Calu3 (cell line): ENCODE measurements around the gene PMFBP1. TPM values are rescaled to one million over a fixed set of nuclear protein-coding genes. Genes with fewer than 3 reads are reported as not detected.

Source experiments
- BruUV-seq: library from RNA; stranded (reverse); fragments of 400-500 nt; replicated peaks from 2 replicates; lab custom pipeline; 2021; lab: Mats Ljungman, UMichigan
- CTCF ChIA-PET: fragments of 300-600 bp; sonication (Branson Sonifier 250); formaldehyde crosslinking; loops from one replicate; lab custom pipeline; 2022; ENCODE audit warnings: antibody characterized with exemption; lab: Charles Lee
- DNase-seq: peaks from one replicate; pipeline ENCODE4 v3.0.0; 2022
- H3K27ac Mint-ChIP-seq: one replicate; pipeline ENCODE4 v1.8.0; 2022; ENCODE audit warnings: mixed read lengths; ENCODE audit not compliant: unreplicated experiment
- H3K27me3 Mint-ChIP-seq: one replicate; pipeline ENCODE4 v1.8.0; 2022; ENCODE audit warnings: mixed read lengths; ENCODE audit not compliant: unreplicated experiment
- H3K36me3 Mint-ChIP-seq: one replicate; pipeline ENCODE4 v1.8.0; 2022; ENCODE audit warnings: mild to moderate bottlenecking, moderate library complexity, mixed read lengths; ENCODE audit not compliant: insufficient read depth, unreplicated experiment
- H3K4me1 Mint-ChIP-seq: one replicate; pipeline ENCODE4 v1.8.0; 2022; ENCODE audit warnings: mild to moderate bottlenecking, low read depth, mixed read lengths; ENCODE audit not compliant: unreplicated experiment
- H3K4me3 Mint-ChIP-seq: one replicate; pipeline ENCODE4 v1.8.0; 2022; ENCODE audit warnings: mild to moderate bottlenecking, low read depth, moderate library complexity, mixed read lengths; ENCODE audit not compliant: unreplicated experiment
- H3K9me3 Mint-ChIP-seq: one replicate; pipeline ENCODE4 v1.8.0; 2022; ENCODE audit warnings: low read depth, mixed read lengths; ENCODE audit not compliant: unreplicated experiment
- intact Hi-C: fragments of 100-400 bp; cut with micrococcal nuclease; formaldehyde crosslinking; loops from one replicate; pipeline ENCODE4 v1.10.0; 2022; ENCODE audit not compliant: unreplicated experiment
- total RNA-seq: library from RNA; stranded (reverse); gene quantifications from 2 replicates; pipeline ENCODE4 v1.2.3, GENCODE V29; 2022
- TF ChIP-seq, protein P1 (sequence below): fragments of 200-600 bp; IDR thresholded peaks from one replicate; pipeline ENCODE4 v1.8.0; 2022; ENCODE audit warnings: antibody characterized with exemption; ENCODE audit not compliant: unreplicated experiment

PMFBP1 gene
- total RNA-seq, 1 experiment from 2014 or later, result 8.5 TPM

DNA sequence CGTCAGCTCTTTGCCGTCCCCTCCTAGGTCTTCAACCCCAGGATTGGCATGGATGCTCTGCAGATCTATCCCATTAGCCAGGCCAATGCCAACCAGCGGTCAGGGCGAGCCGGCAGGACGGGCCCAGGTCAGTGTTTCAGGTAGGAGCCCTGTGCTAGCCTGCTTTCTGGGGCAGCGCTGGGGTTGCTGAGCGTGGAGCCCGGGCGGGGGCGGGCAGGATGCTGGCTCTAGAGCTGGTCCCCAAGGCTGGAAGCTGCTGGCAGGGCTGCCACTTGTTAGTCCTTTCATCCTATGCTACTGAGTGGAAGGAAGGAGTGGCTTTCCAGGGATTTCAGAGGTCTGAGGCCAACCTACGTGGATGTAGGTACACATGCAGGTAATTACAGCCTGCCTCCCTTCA is 66.0 kb downstream of the PMFBP1 start:
- TF ChIP-seq, protein P1, sequence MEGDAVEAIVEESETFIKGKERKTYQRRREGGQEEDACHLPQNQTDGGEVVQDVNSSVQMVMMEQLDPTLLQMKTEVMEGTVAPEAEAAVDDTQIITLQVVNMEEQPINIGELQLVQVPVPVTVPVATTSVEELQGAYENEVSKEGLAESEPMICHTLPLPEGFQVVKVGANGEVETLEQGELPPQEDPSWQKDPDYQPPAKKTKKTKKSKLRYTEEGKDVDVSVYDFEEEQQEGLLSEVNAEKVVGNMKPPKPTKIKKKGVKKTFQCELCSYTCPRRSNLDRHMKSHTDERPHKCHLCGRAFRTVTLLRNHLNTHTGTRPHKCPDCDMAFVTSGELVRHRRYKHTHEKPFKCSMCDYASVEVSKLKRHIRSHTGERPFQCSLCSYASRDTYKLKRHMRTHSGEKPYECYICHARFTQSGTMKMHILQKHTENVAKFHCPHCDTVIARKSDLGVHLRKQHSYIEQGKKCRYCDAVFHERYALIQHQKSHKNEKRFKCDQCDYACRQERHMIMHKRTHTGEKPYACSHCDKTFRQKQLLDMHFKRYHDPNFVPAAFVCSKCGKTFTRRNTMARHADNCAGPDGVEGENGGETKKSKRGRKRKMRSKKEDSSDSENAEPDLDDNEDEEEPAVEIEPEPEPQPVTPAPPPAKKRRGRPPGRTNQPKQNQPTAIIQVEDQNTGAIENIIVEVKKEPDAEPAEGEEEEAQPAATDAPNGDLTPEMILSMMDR, result no peak
- H3K4me3 Mint-ChIP-seq, result no peak overlapping the region
- no peak for DNase-seq
- peaks cover 55% of the 10 kb centered on the region for H3K36me3 Mint-ChIP-seq
- CTCF ChIA-PET, result interaction anchor here (1.6 kb wide), 1 partner anchor 16 kb away, joined by 4 read pairs; no protein-coding TSS in a partner anchor
- intact Hi-C loops, result no loop called here
- H3K27ac Mint-ChIP-seq, result no peak overlapping the region
- no peaks in the 10 kb centered on the region for H3K9me3 Mint-ChIP-seq
- BruUV-seq, result no TSS peak
- no peaks in the 10 kb centered on the region for H3K4me1 Mint-ChIP-seq
- H3K27me3 Mint-ChIP-seq, result no peaks in the 10 kb centered on the region

DNA sequence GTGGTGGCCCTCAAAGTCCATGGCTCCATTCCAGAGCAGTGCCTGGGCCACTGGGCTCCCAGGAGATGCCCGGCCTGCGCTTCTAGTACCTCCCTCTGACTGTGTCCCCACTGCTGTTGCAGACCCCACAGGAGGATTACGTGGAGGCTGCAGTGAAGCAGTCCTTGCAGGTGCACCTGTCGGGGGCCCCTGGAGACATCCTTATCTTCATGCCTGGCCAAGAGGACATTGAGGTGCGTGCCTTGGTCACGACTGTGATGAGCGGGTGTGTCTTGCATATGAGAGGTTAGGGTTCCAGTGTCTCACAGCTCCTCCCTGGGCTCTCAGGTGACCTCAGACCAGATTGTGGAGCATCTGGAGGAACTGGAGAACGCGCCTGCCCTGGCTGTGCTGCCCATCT is 67.0 kb downstream of the PMFBP1 start:
- Mint-ChIP-seq H3K27me3 (no peaks in the 10 kb centered on the region), H3K9me3 (no peaks in the 10 kb centered on the region), H3K4me1 (no peaks in the 10 kb centered on the region), H3K4me3 (no peak overlapping the region), H3K27ac (no peak overlapping the region), H3K36me3 (peaks cover 56% of the 10 kb centered on the region)
- no peak for DNase-seq
- intact Hi-C loops, result no loop called here
- no TSS peak for BruUV-seq
- CTCF ChIA-PET, result no interaction called here
- TF ChIP-seq, protein P1, result no peak

DNA sequence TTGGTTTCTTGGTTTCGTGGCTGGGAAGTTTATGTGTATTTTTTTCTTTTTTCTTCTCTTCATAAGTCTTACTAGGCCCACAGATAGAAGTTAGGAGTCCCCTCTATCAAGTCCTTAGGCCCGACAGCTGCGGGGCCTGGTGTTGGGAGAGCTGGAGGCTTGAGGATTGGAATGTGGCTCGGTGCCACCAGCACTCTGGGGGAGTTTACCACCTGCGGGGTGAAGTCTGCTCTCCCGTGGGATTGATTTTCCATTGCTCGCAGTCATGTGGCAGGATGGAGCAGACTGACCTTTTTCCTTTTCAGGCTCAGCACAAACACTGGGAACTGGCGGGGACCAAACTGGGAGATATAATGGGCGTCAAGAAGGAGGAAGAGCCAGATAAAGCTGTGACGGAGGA is 70.8 kb downstream of the PMFBP1 start:
- H3K9me3 Mint-ChIP-seq, result no peaks in the 10 kb centered on the region
- no peaks in the 10 kb centered on the region for H3K27me3 Mint-ChIP-seq
- peaks cover 55% of the 10 kb centered on the region for H3K36me3 Mint-ChIP-seq
- no peaks in the 10 kb centered on the region for H3K4me1 Mint-ChIP-seq
- CTCF ChIA-PET, result no interaction called here
- H3K27ac Mint-ChIP-seq, result no peak overlapping the region
- TF ChIP-seq, protein P1, result no peak
- no peak overlapping the region for H3K4me3 Mint-ChIP-seq
- no TSS peak for BruUV-seq
- DNase-seq, result no peak
- intact Hi-C loops, result no loop called here

DNA sequence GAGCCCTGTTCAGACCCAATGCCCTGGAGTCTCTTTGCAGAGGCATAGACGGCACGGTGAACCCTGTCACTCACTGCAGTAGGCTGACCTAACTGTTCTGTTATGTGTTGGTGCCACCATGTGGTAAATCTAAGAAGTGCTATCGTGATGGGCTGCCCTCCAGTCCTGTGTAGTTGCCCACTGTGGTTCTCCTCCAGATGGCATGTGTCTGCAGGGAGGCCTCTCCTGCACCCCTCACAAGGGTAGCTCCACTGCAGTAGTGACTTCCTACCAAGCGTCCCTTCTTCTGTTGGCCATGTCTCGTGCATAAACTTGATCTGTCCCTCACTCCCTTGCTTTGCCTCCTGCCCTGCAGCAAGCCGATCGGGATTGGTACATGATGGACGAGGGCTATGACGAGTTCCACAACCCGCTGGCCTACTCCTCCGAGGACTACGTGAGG is 72.6 kb downstream of the PMFBP1 start:
- Mint-ChIP-seq H3K27ac (no peak overlapping the region), H3K36me3 (peaks cover 55% of the 10 kb centered on the region), H3K4me3 (no peak overlapping the region), H3K4me1 (peaks cover 14% of the 10 kb centered on the region), H3K9me3 (no peaks in the 10 kb centered on the region), H3K27me3 (no peaks in the 10 kb centered on the region)
- intact Hi-C loops, result loop anchor here (1.0 kb wide), 1 partner anchor 33 kb away; no protein-coding TSS in a partner anchor
- TF ChIP-seq, protein P1, result peak; percentile 59
- BruUV-seq, result no TSS peak
- CTCF ChIA-PET, result no interaction called here
- peak; percentile 71 for DNase-seq
